Measurements from ENCODE around the gene RAB3B. TPM values are rescaled to one million over a fixed set of nuclear protein-coding genes. Genes with fewer than 3 reads are reported as not detected.
A peak's percentile ranks its signal among the peaks of the same experiment; 100 is the strongest.

The RAB3B gene, protein sequence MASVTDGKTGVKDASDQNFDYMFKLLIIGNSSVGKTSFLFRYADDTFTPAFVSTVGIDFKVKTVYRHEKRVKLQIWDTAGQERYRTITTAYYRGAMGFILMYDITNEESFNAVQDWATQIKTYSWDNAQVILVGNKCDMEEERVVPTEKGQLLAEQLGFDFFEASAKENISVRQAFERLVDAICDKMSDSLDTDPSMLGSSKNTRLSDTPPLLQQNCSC
- under 1 TPM in 2 of 4 donors, not detected in 2; 0.02 to 0.04 TPM for total RNA-seq

GRCh38 chr1:51990478-51990965, at the start of gene RAB3B:
RAB3B (minus strand) TSS chr1:51990700; CDS start chr1:51977117, 13,583 bp downstream.
- Histone ChIP-seq H3K4me3 (peak within 1 kb of the TSS in 3 of 4 donors; percentile 36 to 50 (median 37)), H3K36me3 (no peaks in the 10 kb centered on the region), H3K9me3 (no peaks in the 10 kb centered on the region), H3K27ac (no peak within 1 kb of the TSS), H3K27me3 (peaks cover 38 to 42% (median 40%) of the 10 kb centered on the region in 3 donors), H3K4me1 (no peaks in the 10 kb centered on the region)
- in situ Hi-C loops (cut with MboI; ENCODE audit: low sequenced_read_pairs in 4 of 4) = no loop called here
- ATAC-seq (no peak), DNase-seq (peak in 1 of 2 donors; percentile 12)
- intact Hi-C loops (cut with DNase I; ENCODE audit: low total_unique reads) = no loop called here
- TF ChIP-seq, protein P1, sequence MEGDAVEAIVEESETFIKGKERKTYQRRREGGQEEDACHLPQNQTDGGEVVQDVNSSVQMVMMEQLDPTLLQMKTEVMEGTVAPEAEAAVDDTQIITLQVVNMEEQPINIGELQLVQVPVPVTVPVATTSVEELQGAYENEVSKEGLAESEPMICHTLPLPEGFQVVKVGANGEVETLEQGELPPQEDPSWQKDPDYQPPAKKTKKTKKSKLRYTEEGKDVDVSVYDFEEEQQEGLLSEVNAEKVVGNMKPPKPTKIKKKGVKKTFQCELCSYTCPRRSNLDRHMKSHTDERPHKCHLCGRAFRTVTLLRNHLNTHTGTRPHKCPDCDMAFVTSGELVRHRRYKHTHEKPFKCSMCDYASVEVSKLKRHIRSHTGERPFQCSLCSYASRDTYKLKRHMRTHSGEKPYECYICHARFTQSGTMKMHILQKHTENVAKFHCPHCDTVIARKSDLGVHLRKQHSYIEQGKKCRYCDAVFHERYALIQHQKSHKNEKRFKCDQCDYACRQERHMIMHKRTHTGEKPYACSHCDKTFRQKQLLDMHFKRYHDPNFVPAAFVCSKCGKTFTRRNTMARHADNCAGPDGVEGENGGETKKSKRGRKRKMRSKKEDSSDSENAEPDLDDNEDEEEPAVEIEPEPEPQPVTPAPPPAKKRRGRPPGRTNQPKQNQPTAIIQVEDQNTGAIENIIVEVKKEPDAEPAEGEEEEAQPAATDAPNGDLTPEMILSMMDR (IDR thresholded peaks at IDR 0.05 in 4 of 5, conservative IDR thresholded peaks at IDR 0.05 in 1 of 5) = no peak

- no peaks in the 10 kb centered on the region for H3K27me3 ChIP-seq
- intact Hi-C loops (cut with DNase I; ENCODE audit: low total_unique reads) (no loop called here), in situ Hi-C loops (cut with MboI; ENCODE audit: low sequenced_read_pairs in 4 of 4) (no loop called here)
- H3K9me3 ChIP-seq = no peaks in the 10 kb centered on the region
- H3K36me3 ChIP-seq = peaks cover 0 to 22% of the 10 kb centered on the region in 2 donors
- DNase-seq (no peak), ATAC-seq (no peak)
- H3K4me3 ChIP-seq = no peak overlapping the region
- H3K27ac ChIP-seq = no peak overlapping the region
- H3K4me1 ChIP-seq = peaks cover 0 to 3% of the 10 kb centered on the region in 2 donors
- TF ChIP-seq POLR2A (IDR thresholded peaks at IDR 0.05) = no peak
- TF ChIP-seq, protein P1 (IDR thresholded peaks at IDR 0.05 in 4 of 5, conservative IDR thresholded peaks at IDR 0.05 in 1 of 5) = no peak
These were observed 47.4 kb upstream of the RAB3B start for GRCh38 chr1:52037909-52038308.

DNA sequence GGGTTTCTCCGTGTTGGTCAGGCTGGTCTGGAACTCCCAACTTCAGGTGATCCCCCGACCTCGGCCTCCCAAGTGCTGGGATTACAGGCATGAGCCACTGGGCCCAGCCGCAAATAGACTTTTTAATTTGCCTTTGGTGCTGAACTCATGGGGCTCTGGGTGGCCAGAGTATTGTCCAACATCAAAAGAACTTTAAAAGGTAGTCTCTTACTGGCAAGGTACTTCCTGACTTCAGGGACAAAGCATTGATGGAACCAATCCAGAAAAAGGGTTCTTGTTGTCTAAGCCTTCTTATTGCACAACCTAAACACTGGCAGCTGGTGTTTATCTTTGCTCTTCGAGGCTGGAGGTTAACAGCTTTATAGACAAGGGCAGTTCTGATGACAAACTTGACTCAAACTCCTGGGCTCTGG, 46.9 kb upstream of the RAB3B start:
- intact Hi-C loops (cut with DNase I; ENCODE audit: low total_unique reads) = no loop called here
- no peak for DNase-seq

DNA sequence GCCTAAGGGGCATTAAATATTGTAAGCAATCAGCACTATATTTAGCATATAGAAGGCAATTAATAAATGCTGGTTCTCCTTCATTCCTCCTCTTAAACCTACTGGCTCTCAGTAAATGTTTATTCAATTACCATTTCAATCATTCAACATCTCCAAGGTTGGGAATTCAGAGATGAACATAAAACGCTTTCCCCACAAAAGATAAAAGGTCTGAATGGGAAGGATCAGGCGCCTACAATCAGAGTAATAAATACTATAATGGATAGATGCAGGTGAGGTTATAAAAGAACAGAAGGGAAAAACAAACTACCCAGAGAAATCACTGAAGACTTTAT, 43.5 kb upstream of the RAB3B start:
- Histone ChIP-seq H3K4me1 (peaks cover 15 to 16% of the 10 kb centered on the region in 2 donors), H3K27ac (peak overlapping the region; percentile 79 to 88 (median 88)), H3K9me3 (no peaks in the 10 kb centered on the region), H3K27me3 (no peaks in the 10 kb centered on the region), H3K36me3 (peaks cover 0 to under 1% of the 10 kb centered on the region in 2 donors), H3K4me3 (peak overlapping the region; percentile 80 to 95 (median 86))
- ATAC-seq (no peak), DNase-seq (no peak)
- TF ChIP-seq, protein P1 (IDR thresholded peaks at IDR 0.05 in 4 of 5, conservative IDR thresholded peaks at IDR 0.05 in 1 of 5) = no peak
- no peak for TF ChIP-seq POLR2A (IDR thresholded peaks at IDR 0.05)
- in situ Hi-C loops (cut with MboI; ENCODE audit: low sequenced_read_pairs in 4 of 4) = no loop called here
- intact Hi-C loops (cut with DNase I; ENCODE audit: low total_unique reads) = no loop called here

More for the DNA sequence above, 46.9 kb upstream of the RAB3B start:
- no peak overlapping the region for H3K27ac ChIP-seq
- H3K9me3 ChIP-seq = no peaks in the 10 kb centered on the region
- peaks cover 0 to 22% of the 10 kb centered on the region in 2 donors for H3K36me3 ChIP-seq
- no peak for TF ChIP-seq POLR2A (IDR thresholded peaks at IDR 0.05)
- TF ChIP-seq, protein P1 (IDR thresholded peaks at IDR 0.05 in 4 of 5, conservative IDR thresholded peaks at IDR 0.05 in 1 of 5) = no peak
- no peaks in the 10 kb centered on the region for H3K27me3 ChIP-seq
- in situ Hi-C loops (cut with MboI; ENCODE audit: low sequenced_read_pairs in 4 of 4) = no loop called here
- peaks cover 5% of the 10 kb centered on the region in 2 donors for H3K4me1 ChIP-seq
- H3K4me3 ChIP-seq = no peak overlapping the region
- ATAC-seq = no peak
